Measurements from ENCODE around the gene ARPC5L. TPM values are rescaled to one million over a fixed set of nuclear protein-coding genes. Genes with fewer than 3 reads are reported as not detected.

The ARPC5L gene
- total and polyA plus RNA-seq, 7 experiments from 2014 or later = 20.0 to 66.1 (median 36.3) TPM

DNA sequence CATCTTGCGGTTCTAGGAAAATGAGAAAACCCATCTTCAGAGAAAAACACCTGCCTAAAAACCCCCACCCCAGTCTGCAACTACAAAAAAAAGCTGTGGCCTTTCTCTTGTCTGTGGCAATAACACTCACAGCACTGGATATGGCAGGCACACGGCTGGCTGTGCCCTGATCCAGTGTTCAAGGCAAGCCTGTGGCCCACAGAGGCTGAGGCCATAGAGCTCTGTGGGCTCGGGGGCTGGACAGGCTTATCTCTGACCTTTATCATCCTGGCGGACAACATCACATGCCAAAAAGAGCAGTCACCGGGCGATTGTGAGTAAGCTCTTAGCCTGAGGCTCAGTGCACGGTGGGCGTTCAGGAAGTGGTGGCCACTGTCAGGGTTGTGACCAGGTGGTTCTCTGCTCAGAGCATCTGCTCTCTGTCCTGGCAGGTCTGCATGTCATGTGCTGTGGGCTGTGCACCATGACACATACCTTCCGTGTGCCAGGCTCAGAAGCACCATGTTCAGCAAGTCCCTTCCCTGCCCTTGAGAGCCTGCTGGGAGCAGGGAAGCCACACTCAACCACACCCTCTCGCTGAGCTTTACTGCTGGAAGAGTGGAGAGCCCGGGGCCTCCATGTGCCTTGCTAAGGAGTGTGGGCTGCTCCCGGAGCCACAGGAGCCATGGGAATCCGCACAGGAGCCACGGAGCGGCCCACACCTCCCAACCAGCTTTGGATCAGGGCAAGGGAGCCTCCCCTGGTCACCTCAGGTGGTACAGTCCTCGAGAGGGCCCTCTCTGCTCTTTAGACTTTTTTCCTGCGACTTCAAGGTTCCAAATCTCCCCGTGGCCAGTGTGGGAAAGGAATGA is 43.3 kb upstream of the ARPC5L start:
- Mint-ChIP-seq H3K27me3 (peaks cover 0 to 21% (median 7%) of the 10 kb centered on the region in 5 donors), H3K4me3 (peak overlapping the region in 1 of 10 donors; percentile 26), H3K27ac (peak overlapping the region in 2 of 9 donors; percentile 11 to 26), H3K9me3 (no peaks in the 10 kb centered on the region), H3K36me3 (no peaks in the 10 kb centered on the region), H3K4me1 (peaks cover 0 to 14% (median 3%) of the 10 kb centered on the region in 7 donors)
- Histone ChIP-seq H3K36me3 (ENCODE audit: control insufficient read depth in 2 of 3, insufficient read depth in 3 of 3, low read length in 3 of 3) (no peaks in the 10 kb centered on the region), H3K9me3 (ENCODE audit: control insufficient read depth in 2 of 3, low read length in 3 of 3) (no peaks in the 10 kb centered on the region), H3K4me1 (ENCODE audit: control insufficient read depth in 2 of 2, insufficient read depth in 2 of 2, low read length in 2 of 2) (no peaks in the 10 kb centered on the region), H3K27me3 (ENCODE audit: control insufficient read depth in 2 of 2, insufficient read depth in 2 of 2, low read length in 2 of 2) (no peaks in the 10 kb centered on the region), H3K27ac (ENCODE audit: low read depth, low read length) (no peak overlapping the region), H3K4me3 (ENCODE audit: low read length) (no peak overlapping the region)
- DNase-seq (peak in 1 of 9 donors; percentile 29), ATAC-seq (no peak)
- intact Hi-C loops (cut with micrococcal nuclease) = no loop called here
- ChIA-PET POLR2A (no interaction called here), CTCF (no interaction called here)

DNA sequence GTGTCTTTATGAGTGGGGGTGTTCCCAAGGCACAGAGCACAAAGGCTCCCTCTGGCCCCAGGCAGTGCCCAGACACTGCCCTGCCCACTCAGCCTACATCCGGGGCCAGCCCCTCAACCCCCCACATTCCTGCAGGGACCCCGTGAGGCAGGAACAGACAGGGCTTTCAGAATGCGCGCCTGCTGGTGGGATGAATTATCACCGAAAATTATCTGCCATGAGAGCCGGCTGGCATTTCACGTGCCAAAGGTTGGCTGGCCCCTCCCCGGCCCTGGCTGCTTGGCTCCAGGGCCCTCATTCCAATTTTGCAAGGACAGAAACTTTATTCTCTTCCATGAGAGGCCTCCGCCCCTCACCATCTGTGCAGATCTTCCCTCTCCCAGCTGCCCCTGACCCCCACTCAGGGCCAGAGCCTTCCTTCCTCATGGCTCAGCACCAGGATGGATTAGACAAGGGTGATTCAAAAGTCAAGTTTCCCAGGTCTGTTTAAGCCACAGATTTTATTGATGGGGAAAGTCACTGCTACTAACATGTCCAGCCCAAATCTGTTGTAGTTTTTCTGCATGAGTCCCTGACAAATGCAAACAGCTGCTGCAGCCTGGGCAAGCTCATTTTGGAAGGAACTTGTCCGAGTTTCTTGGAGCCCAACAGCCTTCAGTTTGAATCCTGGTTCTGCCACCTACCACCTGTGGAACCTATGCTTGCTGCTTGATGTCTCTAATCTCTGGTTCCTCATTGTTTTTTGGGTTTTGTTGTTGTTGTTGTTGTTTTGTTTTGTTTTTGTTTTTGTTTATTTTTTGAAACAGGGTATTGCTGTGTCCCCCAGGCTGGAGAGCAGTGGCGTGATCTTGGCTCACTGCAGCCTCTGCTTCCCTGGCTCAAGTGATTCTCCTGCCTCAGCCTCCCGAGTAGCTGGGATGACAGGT is 41.0 kb upstream of the ARPC5L start:
- Histone ChIP-seq H3K27ac (ENCODE audit: low read depth, low read length) (no peak overlapping the region), H3K4me3 (ENCODE audit: low read length) (no peak overlapping the region), H3K27me3 (ENCODE audit: control insufficient read depth in 2 of 2, insufficient read depth in 2 of 2, low read length in 2 of 2) (no peaks in the 10 kb centered on the region), H3K4me1 (ENCODE audit: control insufficient read depth in 2 of 2, insufficient read depth in 2 of 2, low read length in 2 of 2) (no peaks in the 10 kb centered on the region), H3K36me3 (ENCODE audit: control insufficient read depth in 2 of 3, insufficient read depth in 3 of 3, low read length in 3 of 3) (no peaks in the 10 kb centered on the region), H3K9me3 (ENCODE audit: control insufficient read depth in 2 of 3, low read length in 3 of 3) (no peaks in the 10 kb centered on the region)
- H3K4me3 Mint-ChIP-seq = no peak overlapping the region
- ATAC-seq (no peak), DNase-seq (no peak)
- ChIA-PET CTCF (no interaction called here), POLR2A (no interaction called here)
- no peaks in the 10 kb centered on the region for H3K9me3 Mint-ChIP-seq
- peaks cover 0 to 14% (median 7%) of the 10 kb centered on the region in 5 donors for H3K27me3 Mint-ChIP-seq
- H3K4me1 Mint-ChIP-seq = peaks cover 0 to 14% (median 3%) of the 10 kb centered on the region in 7 donors
- H3K36me3 Mint-ChIP-seq = no peaks in the 10 kb centered on the region
- H3K27ac Mint-ChIP-seq = no peak overlapping the region
- intact Hi-C loops (cut with micrococcal nuclease) = no loop called here

DNA sequence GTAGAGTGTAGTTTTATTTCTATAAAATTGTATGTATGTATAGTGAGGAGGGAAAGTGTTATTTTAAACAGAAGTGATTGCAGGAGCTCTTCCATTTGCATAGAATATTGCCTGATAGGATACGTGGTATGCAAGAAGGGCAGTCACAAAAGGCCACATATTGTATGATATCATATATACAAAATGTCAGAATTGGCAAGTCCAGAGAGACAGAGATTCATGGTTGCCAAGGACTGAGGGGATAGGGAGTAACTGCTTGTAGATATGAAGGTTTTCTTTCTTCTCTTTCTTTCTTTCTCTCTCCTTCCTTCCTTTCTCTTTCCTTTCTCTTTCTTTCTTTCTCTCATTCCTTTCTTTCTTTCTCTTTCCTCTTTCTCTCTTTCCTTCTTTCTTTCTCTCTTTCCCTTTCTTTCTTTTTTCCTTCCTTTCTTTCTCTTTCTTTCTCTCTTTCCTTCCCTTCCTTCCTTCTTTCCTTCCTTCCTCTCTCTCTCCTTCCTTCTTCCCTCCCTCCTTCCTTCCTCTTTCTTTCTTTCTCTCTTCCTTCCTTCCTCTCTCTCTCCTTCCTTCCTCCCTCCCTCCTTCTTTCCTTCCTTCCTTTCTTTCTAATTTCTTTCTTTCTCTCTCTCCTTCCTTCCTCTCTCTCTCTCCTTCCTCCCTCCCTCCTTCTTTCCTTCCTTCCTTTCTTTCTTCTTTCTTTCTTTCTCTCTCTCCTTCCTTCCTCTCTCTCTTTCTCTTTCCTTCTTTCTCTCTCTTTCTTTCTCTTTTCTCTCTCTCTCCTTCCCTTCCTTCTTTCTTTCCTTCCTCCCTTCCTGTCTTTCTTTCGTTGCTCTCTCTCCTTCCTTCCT is 33.2 kb upstream of the ARPC5L start:
- CTCF ChIA-PET = interaction anchor here (0.5 kb wide), 1 partner anchor 91 kb away, joined by 3 read pairs; no protein-coding TSS in a partner anchor
- H3K36me3 ChIP-seq (ENCODE audit: control insufficient read depth in 2 of 3, insufficient read depth in 3 of 3, low read length in 3 of 3) = no peaks in the 10 kb centered on the region
- POLR2A ChIA-PET = no interaction called here
- H3K27ac Mint-ChIP-seq = peak overlapping the region in 1 of 9 donors; percentile 45
- H3K4me3 ChIP-seq (ENCODE audit: low read length) = no peak overlapping the region
- ATAC-seq (no peak), DNase-seq (no peak)
- peaks cover 0 to 4% (median 0%) of the 10 kb centered on the region in 5 donors for H3K36me3 Mint-ChIP-seq
- H3K9me3 ChIP-seq (ENCODE audit: control insufficient read depth in 2 of 3, low read length in 3 of 3) = no peaks in the 10 kb centered on the region
- no peak overlapping the region for H3K27ac ChIP-seq (ENCODE audit: low read depth, low read length)
- intact Hi-C loops (cut with micrococcal nuclease) = no loop called here
- no peaks in the 10 kb centered on the region for H3K27me3 ChIP-seq (ENCODE audit: control insufficient read depth in 2 of 2, insufficient read depth in 2 of 2, low read length in 2 of 2)
- peaks cover 0 to 6% (median 4%) of the 10 kb centered on the region in 5 donors for H3K27me3 Mint-ChIP-seq
- peaks cover 0 to 5% (median 0%) of the 10 kb centered on the region in 7 donors for H3K4me1 Mint-ChIP-seq
- no peak overlapping the region for H3K4me3 Mint-ChIP-seq
- H3K4me1 ChIP-seq (ENCODE audit: control insufficient read depth in 2 of 2, insufficient read depth in 2 of 2, low read length in 2 of 2) = no peaks in the 10 kb centered on the region
- peaks cover 0 to 5% (median 0%) of the 10 kb centered on the region in 11 donors for H3K9me3 Mint-ChIP-seq

DNA sequence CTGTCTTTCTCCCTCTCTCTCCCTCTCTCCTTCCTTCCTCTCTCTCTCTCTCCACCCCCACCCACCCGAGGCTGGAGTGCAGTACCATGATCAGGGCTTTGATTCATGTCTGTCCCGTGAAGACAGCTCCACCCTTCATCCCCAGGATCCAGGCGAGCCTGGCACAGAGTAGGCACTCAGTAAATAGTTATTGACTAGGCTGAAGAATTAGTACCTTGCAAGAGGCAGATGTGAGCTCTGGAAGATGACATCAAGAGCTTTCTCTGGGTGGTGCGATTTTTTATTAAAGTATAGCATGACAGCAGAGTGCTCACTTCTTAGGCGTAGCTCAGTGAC is 32.6 kb upstream of the ARPC5L start:
- intact Hi-C loops (cut with micrococcal nuclease) = no loop called here
- no peaks in the 10 kb centered on the region for H3K9me3 ChIP-seq (ENCODE audit: control insufficient read depth in 2 of 3, low read length in 3 of 3)
- ChIA-PET POLR2A (no interaction called here), CTCF (no interaction called here)
- Mint-ChIP-seq H3K9me3 (peaks cover 0 to 5% (median 0%) of the 10 kb centered on the region in 11 donors), H3K27me3 (peaks cover 0 to 8% (median 4%) of the 10 kb centered on the region in 5 donors), H3K36me3 (peaks cover 0 to 4% (median 0%) of the 10 kb centered on the region in 5 donors), H3K27ac (no peak overlapping the region), H3K4me1 (peaks cover 0 to 5% (median 0%) of the 10 kb centered on the region in 7 donors), H3K4me3 (no peak overlapping the region)
- ATAC-seq (no peak), DNase-seq (no peak)
- no peaks in the 10 kb centered on the region for H3K4me1 ChIP-seq (ENCODE audit: control insufficient read depth in 2 of 2, insufficient read depth in 2 of 2, low read length in 2 of 2)
- H3K36me3 ChIP-seq (ENCODE audit: control insufficient read depth in 2 of 3, insufficient read depth in 3 of 3, low read length in 3 of 3) = no peaks in the 10 kb centered on the region
- H3K27me3 ChIP-seq (ENCODE audit: control insufficient read depth in 2 of 2, insufficient read depth in 2 of 2, low read length in 2 of 2) = no peaks in the 10 kb centered on the region
- no peak overlapping the region for H3K4me3 ChIP-seq (ENCODE audit: low read length)
- no peak overlapping the region for H3K27ac ChIP-seq (ENCODE audit: low read depth, low read length)

DNA sequence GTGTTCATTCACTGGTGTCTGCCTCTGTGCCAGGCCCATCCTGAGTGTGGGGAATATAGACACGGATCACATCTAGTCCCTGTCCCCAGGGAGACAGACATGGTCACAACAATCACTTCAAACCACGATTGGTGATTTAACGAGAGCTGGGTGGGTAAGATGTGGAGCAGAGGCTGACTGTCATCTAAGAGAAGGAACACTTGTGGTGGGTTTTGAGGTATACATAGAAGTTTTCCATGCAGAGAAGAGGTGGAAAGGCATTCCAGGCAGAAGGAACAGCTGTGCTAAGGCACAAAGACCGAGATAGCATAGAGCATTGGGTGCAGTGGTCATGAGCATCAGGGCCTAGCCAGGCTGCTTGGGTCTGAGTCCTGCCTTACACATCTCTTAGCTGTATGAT is 31.3 kb upstream of the ARPC5L start:
- CTCF ChIA-PET = no interaction called here
- peaks cover 0 to 4% (median 0%) of the 10 kb centered on the region in 5 donors for H3K36me3 Mint-ChIP-seq

More for the DNA sequence above, 31.3 kb upstream of the ARPC5L start:
- no peaks in the 10 kb centered on the region for H3K9me3 ChIP-seq (ENCODE audit: control insufficient read depth in 2 of 3, low read length in 3 of 3)
- POLR2A ChIA-PET = no interaction called here
- no peaks in the 10 kb centered on the region for H3K27me3 ChIP-seq (ENCODE audit: control insufficient read depth in 2 of 2, insufficient read depth in 2 of 2, low read length in 2 of 2)
- ATAC-seq (no peak), DNase-seq (no peak)
- no peaks in the 10 kb centered on the region for H3K36me3 ChIP-seq (ENCODE audit: control insufficient read depth in 2 of 3, insufficient read depth in 3 of 3, low read length in 3 of 3)
- no peak overlapping the region for H3K4me3 ChIP-seq (ENCODE audit: low read length)
- no peaks in the 10 kb centered on the region for H3K4me1 ChIP-seq (ENCODE audit: control insufficient read depth in 2 of 2, insufficient read depth in 2 of 2, low read length in 2 of 2)
- Mint-ChIP-seq H3K9me3 (peaks cover 0 to 5% (median 0%) of the 10 kb centered on the region in 11 donors), H3K27me3 (peaks cover under 1 to 17% (median 4%) of the 10 kb centered on the region in 5 donors), H3K4me3 (no peak overlapping the region), H3K4me1 (peaks cover 0 to 5% (median 0%) of the 10 kb centered on the region in 7 donors), H3K27ac (no peak overlapping the region)
- intact Hi-C loops (cut with micrococcal nuclease) = no loop called here
- H3K27ac ChIP-seq (ENCODE audit: low read depth, low read length) = no peak overlapping the region
